ENCODE measurements around the gene CFAP92.

CFAP92 gene

DNA sequence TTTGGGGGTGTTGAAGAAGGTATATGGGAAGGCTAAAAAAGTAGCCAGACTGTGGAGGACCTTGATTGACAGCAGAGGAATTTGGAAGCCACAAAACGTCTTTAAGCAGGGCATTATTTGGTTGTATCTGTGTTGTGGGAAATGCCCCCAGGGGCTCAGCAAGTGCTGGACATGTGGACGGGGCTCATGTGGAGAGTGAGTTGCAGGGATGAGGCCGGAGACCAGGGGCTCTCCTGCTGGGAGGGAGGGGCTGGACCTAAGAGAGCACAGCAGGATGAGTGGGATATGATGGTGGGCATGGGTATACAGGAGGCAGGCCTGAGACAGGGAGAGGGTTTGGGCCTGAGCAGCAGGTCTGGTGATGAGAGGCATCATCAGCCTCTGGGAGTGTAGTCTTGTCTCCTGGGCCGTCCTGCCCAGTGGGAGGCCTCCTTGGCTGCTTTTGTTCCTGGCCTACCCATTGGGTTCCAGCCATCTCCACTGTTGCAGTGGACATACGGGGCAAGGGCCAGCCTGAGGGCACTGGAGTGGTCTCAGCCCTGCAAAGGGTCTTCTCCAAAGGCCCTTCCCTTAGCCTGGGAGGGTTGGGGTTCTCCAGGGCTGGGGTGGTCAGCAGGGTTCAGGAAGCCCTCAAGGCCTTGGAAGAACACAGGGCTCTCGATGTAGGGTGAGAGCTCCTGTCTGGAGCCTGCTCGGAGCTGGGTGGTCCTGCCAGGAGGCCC, 86.9 kb downstream of the CFAP92 start:
- CTCF ChIA-PET, result interaction anchor here (0.6 to 1.3 kb wide), 2 partner anchors 14 to 64 kb away, joined by 3 read pairs; no protein-coding TSS in a partner anchor

DNA sequence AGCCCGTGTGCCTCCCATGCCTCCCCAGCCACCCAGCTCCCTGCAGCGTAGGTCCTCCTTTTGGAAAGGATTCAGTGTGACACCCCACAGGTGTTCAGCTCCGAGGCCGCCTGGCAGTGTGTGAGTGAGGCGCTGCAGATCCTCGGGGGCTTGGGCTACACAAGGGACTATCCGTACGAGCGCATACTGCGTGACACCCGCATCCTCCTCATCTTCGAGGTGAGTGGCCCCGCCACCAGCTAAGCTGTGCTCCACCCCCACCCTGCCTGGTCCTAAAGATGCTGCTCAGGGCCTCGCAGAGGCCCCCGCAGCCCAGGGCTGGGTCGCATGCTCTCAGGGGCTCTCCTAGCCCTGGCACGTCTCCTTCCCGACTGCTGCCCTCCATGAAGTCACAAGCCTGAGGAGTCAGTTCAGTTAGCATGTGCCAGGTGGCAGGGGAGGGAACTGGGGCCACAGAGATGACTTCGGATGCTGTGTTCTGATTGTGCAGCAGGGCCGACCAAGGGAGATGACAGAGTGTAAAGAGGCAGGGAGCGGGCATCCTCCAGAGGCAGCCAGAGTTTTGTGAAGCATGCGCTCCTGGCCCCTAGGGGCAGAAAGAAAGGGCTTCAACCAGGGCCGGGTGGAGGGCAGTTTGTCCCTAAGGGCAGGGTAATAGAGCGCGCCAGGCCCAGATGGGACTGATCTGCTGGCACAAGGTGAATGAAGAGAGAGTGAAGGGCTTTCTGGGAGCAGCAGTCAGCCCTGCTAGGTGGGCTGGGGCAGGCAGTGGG, 87.7 kb downstream of the CFAP92 start:
- no peak for DNase-seq
- H3K36me3 ChIP-seq (ENCODE audit: control insufficient read depth in 4 of 4, insufficient read depth in 4 of 4, low read length in 3 of 4), result peaks cover 35 to 96% (median 76%) of the 10 kb centered on the region in 4 experiments
- ChIA-PET CTCF (interaction anchor here (1.4 to 2.2 kb wide), 3 partner anchors 8 to 61 kb away, joined by 4 to 6 read pairs (median 6); no protein-coding TSS in a partner anchor), POLR2A (no interaction called here)
- no peaks in the 10 kb centered on the region for H3K4me1 ChIP-seq (ENCODE audit: control extremely low read depth in 1 of 4, control insufficient read depth in 4 of 4, insufficient read depth in 4 of 4, low read length in 3 of 4)
- H3K27ac ChIP-seq (ENCODE audit: insufficient read depth in 1 of 2, low read depth in 1 of 2, low read length in 2 of 2, poor library complexity in 1 of 2, severe bottlenecking in 2 of 2), result no peak overlapping the region
- 96% methylated on average over 22 of the region's 25 CpGs for WGBS (ENCODE audit: insufficient coverage)
- H3K4me3 ChIP-seq (ENCODE audit: control insufficient read depth in 1 of 7, extremely low read depth in 1 of 7, insufficient read depth in 4 of 7, low read depth in 2 of 7, low read length in 6 of 7), result no peak overlapping the region
- no peaks in the 10 kb centered on the region for H3K27me3 ChIP-seq (replicated peaks in 2 of 5; ENCODE audit: control insufficient read depth in 4 of 5, insufficient read depth in 5 of 5, low read length in 4 of 5)
- no peaks in the 10 kb centered on the region for H3K9me3 ChIP-seq (ENCODE audit: control extremely low read depth in 1 of 5, control insufficient read depth in 4 of 5, insufficient read depth in 2 of 5, low read depth in 1 of 5, low read length in 4 of 5)

More for the DNA sequence above, 86.9 kb downstream of the CFAP92 start:
- no peak for DNase-seq
- POLR2A ChIA-PET, result no interaction called here
- 88% methylated on average over 6 of the region's 7 CpGs for WGBS (ENCODE audit: insufficient coverage)
- H3K27ac ChIP-seq (ENCODE audit: insufficient read depth in 1 of 2, low read depth in 1 of 2, low read length in 2 of 2, poor library complexity in 1 of 2, severe bottlenecking in 2 of 2), result no peak overlapping the region
- no peak overlapping the region for H3K4me3 ChIP-seq (ENCODE audit: control insufficient read depth in 1 of 7, extremely low read depth in 1 of 7, insufficient read depth in 4 of 7, low read depth in 2 of 7, low read length in 6 of 7)
- peaks cover 35 to 95% (median 74%) of the 10 kb centered on the region in 4 experiments for H3K36me3 ChIP-seq (ENCODE audit: control insufficient read depth in 4 of 4, insufficient read depth in 4 of 4, low read length in 3 of 4)
- no peaks in the 10 kb centered on the region for H3K9me3 ChIP-seq (ENCODE audit: control extremely low read depth in 1 of 5, control insufficient read depth in 4 of 5, insufficient read depth in 2 of 5, low read depth in 1 of 5, low read length in 4 of 5)
- no peaks in the 10 kb centered on the region for H3K27me3 ChIP-seq (replicated peaks in 2 of 5; ENCODE audit: control insufficient read depth in 4 of 5, insufficient read depth in 5 of 5, low read length in 4 of 5)
- H3K4me1 ChIP-seq (ENCODE audit: control extremely low read depth in 1 of 4, control insufficient read depth in 4 of 4, insufficient read depth in 4 of 4, low read length in 3 of 4), result no peaks in the 10 kb centered on the region

DNA sequence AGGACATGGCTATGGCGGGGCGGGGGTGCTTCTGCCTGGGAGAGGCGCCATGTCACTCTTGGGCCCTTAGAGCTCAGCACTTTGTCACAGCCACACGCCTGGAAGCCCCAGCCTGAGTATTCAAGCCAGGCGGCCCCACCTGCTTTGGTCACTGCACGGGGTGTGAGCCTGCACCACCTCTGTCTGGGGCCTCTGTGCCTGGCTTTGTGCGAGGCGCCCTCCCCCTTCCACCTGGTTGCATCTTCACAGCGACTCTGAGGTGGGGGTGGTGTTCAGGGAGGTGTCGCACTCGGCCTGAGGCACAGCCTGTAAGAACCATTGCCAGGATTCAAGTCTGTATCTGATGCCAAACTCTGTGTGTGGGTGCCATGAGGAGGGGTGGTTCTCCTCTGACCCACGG, 90.4 kb downstream of the CFAP92 start:
- no peaks in the 10 kb centered on the region for H3K9me3 ChIP-seq (ENCODE audit: control extremely low read depth in 1 of 5, control insufficient read depth in 4 of 5, insufficient read depth in 2 of 5, low read depth in 1 of 5, low read length in 4 of 5)
- no peak for DNase-seq
- WGBS (ENCODE audit: insufficient coverage), result 99% methylated on average over 10 of the region's 12 CpGs
- no peaks in the 10 kb centered on the region for H3K4me1 ChIP-seq (ENCODE audit: control extremely low read depth in 1 of 4, control insufficient read depth in 4 of 4, insufficient read depth in 4 of 4, low read length in 3 of 4)
- POLR2A ChIA-PET, result no interaction called here
- peaks cover 31 to 94% (median 75%) of the 10 kb centered on the region in 4 experiments for H3K36me3 ChIP-seq (ENCODE audit: control insufficient read depth in 4 of 4, insufficient read depth in 4 of 4, low read length in 3 of 4)
- H3K4me3 ChIP-seq (ENCODE audit: control insufficient read depth in 1 of 7, extremely low read depth in 1 of 7, insufficient read depth in 4 of 7, low read depth in 2 of 7, low read length in 6 of 7), result no peak overlapping the region
- CTCF ChIA-PET, result no interaction called here
- no peaks in the 10 kb centered on the region for H3K27me3 ChIP-seq (replicated peaks in 2 of 5; ENCODE audit: control insufficient read depth in 4 of 5, insufficient read depth in 5 of 5, low read length in 4 of 5)
- no peak overlapping the region for H3K27ac ChIP-seq (ENCODE audit: insufficient read depth in 1 of 2, low read depth in 1 of 2, low read length in 2 of 2, poor library complexity in 1 of 2, severe bottlenecking in 2 of 2)

DNA sequence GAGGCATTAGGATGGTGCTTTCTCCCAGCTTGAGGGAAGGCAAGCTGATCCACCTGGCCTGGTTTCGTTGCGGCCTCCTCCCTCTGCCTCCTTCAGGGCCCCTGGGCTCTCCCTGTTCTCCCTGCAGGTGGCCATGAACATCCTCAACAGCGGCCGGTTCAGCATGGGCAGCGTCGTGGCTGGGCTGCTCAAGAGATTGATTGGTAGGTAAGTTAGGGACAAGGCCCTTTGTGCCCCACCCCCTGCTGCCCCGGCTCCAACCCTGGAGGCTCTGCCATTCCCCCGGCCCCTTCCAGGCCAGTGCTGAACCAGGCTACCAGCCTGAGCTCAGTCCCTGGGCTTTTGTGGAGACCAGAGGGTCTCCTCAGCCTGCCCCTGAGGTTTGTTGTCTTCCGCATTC, 91.5 kb downstream of the CFAP92 start:
- no peaks in the 10 kb centered on the region for H3K4me1 ChIP-seq (ENCODE audit: control extremely low read depth in 1 of 4, control insufficient read depth in 4 of 4, insufficient read depth in 4 of 4, low read length in 3 of 4)
- POLR2A ChIA-PET, result no interaction called here
- H3K4me3 ChIP-seq (ENCODE audit: control insufficient read depth in 1 of 7, extremely low read depth in 1 of 7, insufficient read depth in 4 of 7, low read depth in 2 of 7, low read length in 6 of 7), result no peak overlapping the region
- peaks cover 33 to 94% (median 77%) of the 10 kb centered on the region in 4 experiments for H3K36me3 ChIP-seq (ENCODE audit: control insufficient read depth in 4 of 4, insufficient read depth in 4 of 4, low read length in 3 of 4)
- no peaks in the 10 kb centered on the region for H3K27me3 ChIP-seq (replicated peaks in 2 of 5; ENCODE audit: control insufficient read depth in 4 of 5, insufficient read depth in 5 of 5, low read length in 4 of 5)
- no peak overlapping the region for H3K27ac ChIP-seq (ENCODE audit: insufficient read depth in 1 of 2, low read depth in 1 of 2, low read length in 2 of 2, poor library complexity in 1 of 2, severe bottlenecking in 2 of 2)
- CTCF ChIA-PET, result interaction anchor here (0.7 to 1.9 kb wide), 2 partner anchors 9 to 27 kb away, joined by 3 to 5 read pairs; no protein-coding TSS in a partner anchor
- H3K9me3 ChIP-seq (ENCODE audit: control extremely low read depth in 1 of 5, control insufficient read depth in 4 of 5, insufficient read depth in 2 of 5, low read depth in 1 of 5, low read length in 4 of 5), result no peaks in the 10 kb centered on the region
- WGBS (ENCODE audit: insufficient coverage), result 97% methylated on average over 8 of the region's 9 CpGs
- no peak for DNase-seq

DNA sequence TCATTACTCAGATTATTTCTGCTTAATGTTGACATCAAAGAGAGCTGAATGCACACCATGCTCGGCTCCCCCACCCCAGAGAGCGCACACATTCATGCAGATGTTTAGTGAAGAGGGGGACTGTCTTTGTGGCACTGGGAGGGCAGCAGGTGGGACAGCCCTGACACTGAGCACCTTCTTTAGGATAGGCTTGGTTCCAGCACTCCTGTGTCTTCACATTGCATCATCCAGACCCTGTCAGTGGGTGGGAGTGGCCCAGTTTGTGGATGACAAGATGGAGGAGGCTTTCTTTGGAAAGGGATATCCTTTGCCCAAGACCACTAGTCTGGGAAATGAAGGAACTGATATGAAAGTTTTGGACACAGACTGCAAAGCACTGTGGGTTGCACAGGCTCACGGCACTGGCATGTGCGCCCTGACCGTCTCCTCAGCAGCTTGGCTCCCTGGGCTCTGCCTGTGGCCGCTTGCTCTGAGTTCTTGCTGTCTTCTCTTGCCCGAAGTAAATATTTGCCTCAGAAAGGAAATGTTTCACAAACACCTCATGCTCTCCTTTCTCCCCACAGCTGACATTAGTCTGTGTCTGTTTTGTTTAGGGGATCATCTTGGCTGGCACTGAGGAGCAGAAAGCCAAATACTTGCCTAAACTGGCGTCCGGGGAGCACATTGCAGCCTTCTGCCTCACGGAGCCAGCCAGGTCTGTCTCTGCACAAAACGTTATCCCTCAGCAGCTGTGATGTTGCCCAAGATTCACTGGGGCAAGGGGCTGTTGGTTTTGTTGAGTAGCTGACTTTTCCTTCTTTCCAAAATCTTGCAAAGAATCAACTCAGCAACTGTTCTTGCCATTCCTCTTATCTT, 97.8 kb downstream of the CFAP92 start:
- H3K4me1 ChIP-seq (ENCODE audit: control extremely low read depth in 1 of 4, control insufficient read depth in 4 of 4, insufficient read depth in 4 of 4, low read length in 3 of 4), result no peaks in the 10 kb centered on the region
- POLR2A ChIA-PET, result no interaction called here
- no peak overlapping the region for H3K27ac ChIP-seq (ENCODE audit: insufficient read depth in 1 of 2, low read depth in 1 of 2, low read length in 2 of 2, poor library complexity in 1 of 2, severe bottlenecking in 2 of 2)
- peaks cover 25 to 75% (median 63%) of the 10 kb centered on the region in 4 experiments for H3K36me3 ChIP-seq (ENCODE audit: control insufficient read depth in 4 of 4, insufficient read depth in 4 of 4, low read length in 3 of 4)
- no peak for DNase-seq
- no peak overlapping the region for H3K4me3 ChIP-seq (ENCODE audit: control insufficient read depth in 1 of 7, extremely low read depth in 1 of 7, insufficient read depth in 4 of 7, low read depth in 2 of 7, low read length in 6 of 7)
- no peaks in the 10 kb centered on the region for H3K9me3 ChIP-seq (ENCODE audit: control extremely low read depth in 1 of 5, control insufficient read depth in 4 of 5, insufficient read depth in 2 of 5, low read depth in 1 of 5, low read length in 4 of 5)
- CTCF ChIA-PET, result no interaction called here
- H3K27me3 ChIP-seq (replicated peaks in 2 of 5; ENCODE audit: control insufficient read depth in 4 of 5, insufficient read depth in 5 of 5, low read length in 4 of 5), result no peaks in the 10 kb centered on the region
- 92% methylated on average over 9 of the region's 11 CpGs for WGBS (ENCODE audit: insufficient coverage)

DNA sequence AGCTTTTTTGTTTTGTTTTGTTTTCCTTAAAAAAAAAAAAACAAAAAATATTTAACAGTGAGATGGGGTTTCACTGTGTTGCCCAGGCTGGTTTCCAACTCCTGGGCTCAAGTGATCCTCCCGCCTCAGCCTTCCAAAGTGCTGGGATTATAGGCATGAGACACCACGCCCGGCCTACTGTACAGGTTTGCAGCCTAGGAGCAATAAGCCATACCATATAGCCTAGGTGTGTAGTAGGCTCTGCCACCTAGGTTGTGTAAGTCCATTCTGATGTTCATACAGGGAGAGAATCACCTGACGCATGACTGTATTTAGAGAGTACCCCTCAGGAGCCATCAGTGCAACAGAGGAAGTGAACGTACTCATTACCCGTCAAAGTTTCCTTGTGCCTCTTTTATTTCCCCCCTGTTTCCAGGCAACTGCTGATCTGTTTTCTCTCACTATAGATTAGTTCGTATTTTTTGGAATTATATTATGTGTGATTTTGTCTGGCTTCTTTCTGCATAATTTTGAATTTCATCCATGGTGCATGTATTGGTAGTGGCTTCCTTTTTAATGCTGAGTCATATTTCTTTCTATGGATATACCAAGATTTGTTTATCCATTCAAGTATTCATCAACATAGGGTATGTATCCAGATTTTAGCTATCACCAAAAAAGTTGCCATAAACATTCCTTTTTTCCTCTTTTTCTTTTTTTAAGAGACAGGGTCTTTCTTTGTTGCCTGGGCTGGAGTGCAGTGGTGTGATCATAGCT, 104.6 kb downstream of the CFAP92 start:
- Histone ChIP-seq H3K27me3 (replicated peaks in 2 of 5; ENCODE audit: control insufficient read depth in 4 of 5, insufficient read depth in 5 of 5, low read length in 4 of 5) (no peaks in the 10 kb centered on the region), H3K36me3 (ENCODE audit: control insufficient read depth in 4 of 4, insufficient read depth in 4 of 4, low read length in 3 of 4) (peaks cover 12 to 48% (median 36%) of the 10 kb centered on the region in 4 experiments), H3K27ac (ENCODE audit: insufficient read depth in 1 of 2, low read depth in 1 of 2, low read length in 2 of 2, poor library complexity in 1 of 2, severe bottlenecking in 2 of 2) (no peak overlapping the region), H3K4me1 (ENCODE audit: control extremely low read depth in 1 of 4, control insufficient read depth in 4 of 4, insufficient read depth in 4 of 4, low read length in 3 of 4) (no peaks in the 10 kb centered on the region), H3K9me3 (ENCODE audit: control extremely low read depth in 1 of 5, control insufficient read depth in 4 of 5, insufficient read depth in 2 of 5, low read depth in 1 of 5, low read length in 4 of 5) (no peaks in the 10 kb centered on the region), H3K4me3 (ENCODE audit: control insufficient read depth in 1 of 7, extremely low read depth in 1 of 7, insufficient read depth in 4 of 7, low read depth in 2 of 7, low read length in 6 of 7) (no peak overlapping the region)
- ChIA-PET CTCF (interaction anchor here (1.5 kb wide), 2 partner anchors 12 to 13 kb away, joined by 4 read pairs; no protein-coding TSS in a partner anchor), POLR2A (no interaction called here)
- no peak for DNase-seq
- WGBS (ENCODE audit: insufficient coverage), result 94% methylated on average over 6 of the region's 7 CpGs
